GM13977 (cell line): Measurements from ENCODE around the gene ZNF354B.

Source experiments
- DNase-seq: peaks from one replicate; pipeline ENCODE4 v3.0.0; 2012; ENCODE audit warnings: low spot score
- CTCF ChIP-seq: IDR thresholded peaks from 2 replicates; pipeline ENCODE4 v1.5.1; 2012; ENCODE audit warnings: mild to moderate bottlenecking, control low read depth; ENCODE audit not compliant: insufficient read depth; ENCODE audit errors: extremely low read depth, missing control alignments
- in situ Hi-C: fragments of 300-500 bp; cut with MboI; formaldehyde crosslinking; loops from one replicate; pipeline ENCODE4 v1.12.0; 2022; ENCODE audit warnings: low sequenced_read_pairs, low pct_unique_long_range_greater_than_20kb, mixed read lengths, inconsistent platforms; ENCODE audit not compliant: unreplicated experiment

Gene ZNF354B

GRCh38 chr5:178859625-178860521 is at the start of gene ZNF354B:
ZNF354B (plus strand) TSS chr5:178859953; CDS start chr5:178861048, 1,095 bp downstream.
- TF ChIP-seq CTCF: no peak
- DNase-seq: peak; percentile 95
- in situ Hi-C loops: no loop called here

- no peak for DNase-seq
- TF ChIP-seq CTCF: no peak
- in situ Hi-C loops: no loop called here
These were observed 42.2 kb upstream of the ZNF354B start for GRCh38 chr5:178817506-178817905.

GRCh38 chr5:178818094-178818493 is 41.7 kb upstream of the ZNF354B start:
- no peak for TF ChIP-seq CTCF
- DNase-seq: no peak
- in situ Hi-C loops: no loop called here

GRCh38 chr5:178820001-178820400 is 39.8 kb upstream of the ZNF354B start:
- in situ Hi-C loops: no loop called here
- DNase-seq: no peak
- no peak for TF ChIP-seq CTCF

GRCh38 chr5:178825444-178825843 is 34.3 kb upstream of the ZNF354B start:
- no peak for DNase-seq
- in situ Hi-C loops: no loop called here
- TF ChIP-seq CTCF: no peak

GRCh38 chr5:178826216-178826615 is 33.5 kb upstream of the ZNF354B start:
- in situ Hi-C loops: no loop called here
- DNase-seq: no peak
- TF ChIP-seq CTCF: no peak
